WTC11 (cell line): ENCODE data around the gene HLA-G. TPM values are rescaled to one million over a fixed set of nuclear protein-coding genes. Genes with fewer than 3 reads are reported as not detected.

Experiments used
- ATAC-seq: fragments of 200-7000 bp; cut with Tn5 transposase; 2 replicates; pipeline ENCODE4 v1.10.0; 2021; ENCODE audit warnings: mild to moderate bottlenecking, moderate library complexity
- CTCF ChIA-PET: fragments of 300-600 bp; sonication (Branson Sonifier 250); formaldehyde crosslinking; loops from one replicate; lab custom pipeline; 2021; ENCODE audit warnings: antibody characterized with exemption; lab: Charles Lee
- POLR2A ChIA-PET: fragments of 350-600 bp; sonication (Branson Sonifier 250); formaldehyde crosslinking; loops from one replicate; lab custom pipeline; 2021; ENCODE audit warnings: antibody characterized with exemption; lab: Charles Lee
- DNase-seq: peaks from one replicate; pipeline ENCODE4 v3.0.0; 2021; ENCODE audit warnings: low spot score
- H3K27ac Mint-ChIP-seq: 2 replicates; pipeline ENCODE4 v1.8.0; 2021; ENCODE audit warnings: mixed read lengths
- H3K27me3 Mint-ChIP-seq: 2 replicates; pipeline ENCODE4 v1.8.0; 2021; ENCODE audit warnings: low read depth, mild to moderate bottlenecking, moderate library complexity, mixed read lengths
- H3K36me3 Mint-ChIP-seq: 2 replicates; pipeline ENCODE4 v1.8.0; 2021; ENCODE audit warnings: mixed read lengths
- H3K4me1 Mint-ChIP-seq: 2 replicates; pipeline ENCODE4 v1.8.0; 2022; ENCODE audit warnings: mixed read lengths
- H3K4me3 Mint-ChIP-seq: 2 replicates; pipeline ENCODE4 v1.8.0; 2021; ENCODE audit warnings: mild to moderate bottlenecking, moderate library complexity, mixed read lengths
- H3K9me3 Mint-ChIP-seq: 2 replicates; pipeline ENCODE4 v1.8.0; 2021; ENCODE audit warnings: mixed read lengths
- HMGA2 ChIP-seq: fragments of 250-450 bp; sonication (Bioruptor Pico); IDR thresholded peaks from 2 replicates; pipeline ENCODE4 v1.4.0; 2021; ENCODE audit warnings: mild to moderate bottlenecking, moderate library complexity
- JAZF1 ChIP-seq: fragments of 250-450 bp; sonication (Bioruptor Pico); IDR thresholded peaks from 2 replicates; pipeline ENCODE4 v1.9.0; 2021; ENCODE audit warnings: moderate library complexity, mild to moderate bottlenecking, inconsistent platforms
- JUN ChIP-seq: sonication (generic); formaldehyde crosslinking; IDR thresholded peaks from 2 replicates; pipeline ENCODE4 v1.8.0; 2023; ENCODE audit warnings: mild to moderate bottlenecking, missing genetic modification reagents
- NFATC4 ChIP-seq: fragments of 250-450 bp; sonication (Bioruptor Pico); IDR thresholded peaks from 2 replicates; pipeline ENCODE4 v1.9.0; 2021; ENCODE audit warnings: mild to moderate bottlenecking
- NR1H2 ChIP-seq: sonication (generic); formaldehyde crosslinking; IDR thresholded peaks from 2 replicates; pipeline ENCODE4 v1.9.0; 2021; ENCODE audit warnings: mild to moderate bottlenecking, moderate library complexity, missing genetic modification reagents
- PRRX2 ChIP-seq: fragments of 250-450 bp; sonication (Bioruptor Pico); IDR thresholded peaks from 2 replicates; pipeline ENCODE4 v1.8.0; 2021; ENCODE audit warnings: mild to moderate bottlenecking
- ZNF263 ChIP-seq: sonication (generic); formaldehyde crosslinking; IDR thresholded peaks from 2 replicates; pipeline ENCODE4 v1.8.1; 2022; ENCODE audit warnings: low read depth, mild to moderate bottlenecking, moderate library complexity, missing genetic modification reagents
- ZNF671 ChIP-seq: fragments of 250-450 bp; sonication (Bioruptor Pico); IDR thresholded peaks from 2 replicates; pipeline ENCODE4 v1.8.0; 2021; ENCODE audit warnings: mild to moderate bottlenecking
- total RNA-seq: library from RNA; stranded (reverse); gene quantifications from 3 replicates; pipeline ENCODE4 v1.2.3, GENCODE V29; 2021
- TF ChIP-seq, protein P1 (sequence below): fragments of 200-600 bp; IDR thresholded peaks from 2 replicates; pipeline ENCODE4 v1.8.0; 2022; ENCODE audit warnings: antibody characterized with exemption
- TF ChIP-seq, protein P2 (sequence below): sonication (generic); formaldehyde crosslinking; IDR thresholded peaks from 2 replicates; pipeline ENCODE4 v1.8.1; 2022; ENCODE audit warnings: low read depth, mild to moderate bottlenecking, moderate library complexity, missing genetic modification reagents, borderline replicate concordance
- TF ChIP-seq, protein P3 (sequence below): sonication (generic); formaldehyde crosslinking; IDR thresholded peaks from 2 replicates; pipeline ENCODE4 v1.8.1; 2023; ENCODE audit warnings: mild to moderate bottlenecking, missing genetic modification reagents, moderate library complexity
- TF ChIP-seq, protein P4 (sequence below): sonication (generic); formaldehyde crosslinking; IDR thresholded peaks from 2 replicates; pipeline ENCODE4 v1.8.1; 2023; ENCODE audit warnings: mild to moderate bottlenecking, missing genetic modification reagents

The HLA-G gene
- total RNA-seq, 1 experiment from 2014 or later = 1.7 TPM

DNA sequence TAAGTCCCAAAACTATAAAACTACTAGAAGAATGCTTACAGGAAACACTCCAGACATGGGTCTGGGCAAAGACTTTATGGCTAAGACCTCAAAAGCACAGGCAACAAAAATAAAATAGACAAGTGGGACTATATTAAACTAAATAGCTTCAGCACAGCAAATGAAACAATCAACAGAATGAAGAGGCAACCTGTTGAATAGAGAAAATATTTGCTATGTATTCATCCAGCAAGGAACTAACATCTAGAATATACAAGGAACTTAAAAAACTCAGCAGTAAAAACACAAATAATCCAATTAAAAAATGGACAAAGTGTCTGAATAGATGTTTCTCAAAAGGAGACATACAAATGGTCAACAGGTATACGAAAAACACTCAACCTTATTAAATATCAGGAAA is 30.4 kb downstream of the HLA-G start (continued):
- no peak for TF ChIP-seq HMGA2 (CRISPR knock-in tag)
- TF ChIP-seq, protein P1, sequence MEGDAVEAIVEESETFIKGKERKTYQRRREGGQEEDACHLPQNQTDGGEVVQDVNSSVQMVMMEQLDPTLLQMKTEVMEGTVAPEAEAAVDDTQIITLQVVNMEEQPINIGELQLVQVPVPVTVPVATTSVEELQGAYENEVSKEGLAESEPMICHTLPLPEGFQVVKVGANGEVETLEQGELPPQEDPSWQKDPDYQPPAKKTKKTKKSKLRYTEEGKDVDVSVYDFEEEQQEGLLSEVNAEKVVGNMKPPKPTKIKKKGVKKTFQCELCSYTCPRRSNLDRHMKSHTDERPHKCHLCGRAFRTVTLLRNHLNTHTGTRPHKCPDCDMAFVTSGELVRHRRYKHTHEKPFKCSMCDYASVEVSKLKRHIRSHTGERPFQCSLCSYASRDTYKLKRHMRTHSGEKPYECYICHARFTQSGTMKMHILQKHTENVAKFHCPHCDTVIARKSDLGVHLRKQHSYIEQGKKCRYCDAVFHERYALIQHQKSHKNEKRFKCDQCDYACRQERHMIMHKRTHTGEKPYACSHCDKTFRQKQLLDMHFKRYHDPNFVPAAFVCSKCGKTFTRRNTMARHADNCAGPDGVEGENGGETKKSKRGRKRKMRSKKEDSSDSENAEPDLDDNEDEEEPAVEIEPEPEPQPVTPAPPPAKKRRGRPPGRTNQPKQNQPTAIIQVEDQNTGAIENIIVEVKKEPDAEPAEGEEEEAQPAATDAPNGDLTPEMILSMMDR = no peak
- no peak for TF ChIP-seq JUN
- no peak for TF ChIP-seq NR1H2 (CRISPR knock-in tag)
- no peak for TF ChIP-seq NFATC4 (CRISPR knock-in tag)

DNA sequence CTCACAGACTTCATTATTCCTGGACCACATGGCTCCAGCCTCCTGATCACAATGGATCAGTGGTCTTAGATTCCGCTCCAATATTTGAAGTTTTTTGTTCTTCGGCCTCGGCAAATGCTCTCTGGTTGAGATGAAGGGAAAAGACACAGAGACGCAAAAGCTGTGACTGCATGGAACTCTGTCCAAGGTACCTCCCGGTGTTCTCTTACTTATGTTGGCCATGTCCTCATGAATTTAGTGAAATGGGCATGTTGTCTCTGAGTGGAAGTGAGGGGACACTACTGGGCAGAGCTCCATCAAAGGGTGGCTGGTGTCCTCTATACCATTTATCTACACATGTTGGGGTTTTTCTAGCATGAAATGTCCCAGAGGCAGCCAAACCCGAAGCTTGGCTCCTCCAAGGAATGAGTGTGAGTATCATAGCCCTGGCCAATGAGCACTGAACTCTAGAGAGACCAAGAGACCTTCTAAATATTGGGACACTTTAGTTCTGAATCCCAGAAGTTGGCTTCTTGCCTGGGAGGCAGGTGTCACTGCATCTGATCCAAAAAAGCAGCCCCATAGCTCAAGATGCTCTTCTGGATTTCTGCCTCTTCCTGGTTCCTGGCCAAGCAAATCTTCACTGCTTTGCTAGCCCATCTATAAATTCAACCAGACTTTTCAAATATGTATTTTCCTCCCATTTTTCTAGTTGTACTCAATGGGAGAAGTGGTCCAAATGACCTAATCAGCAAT is 34.1 kb downstream of the HLA-G start:
- Mint-ChIP-seq H3K36me3 (no peaks in the 10 kb centered on the region), H3K27ac (no peak overlapping the region), H3K4me1 (no peaks in the 10 kb centered on the region), H3K27me3 (peaks cover 71% of the 10 kb centered on the region), H3K9me3 (no peaks in the 10 kb centered on the region), H3K4me3 (no peak overlapping the region)
- TF ChIP-seq, protein P2, sequence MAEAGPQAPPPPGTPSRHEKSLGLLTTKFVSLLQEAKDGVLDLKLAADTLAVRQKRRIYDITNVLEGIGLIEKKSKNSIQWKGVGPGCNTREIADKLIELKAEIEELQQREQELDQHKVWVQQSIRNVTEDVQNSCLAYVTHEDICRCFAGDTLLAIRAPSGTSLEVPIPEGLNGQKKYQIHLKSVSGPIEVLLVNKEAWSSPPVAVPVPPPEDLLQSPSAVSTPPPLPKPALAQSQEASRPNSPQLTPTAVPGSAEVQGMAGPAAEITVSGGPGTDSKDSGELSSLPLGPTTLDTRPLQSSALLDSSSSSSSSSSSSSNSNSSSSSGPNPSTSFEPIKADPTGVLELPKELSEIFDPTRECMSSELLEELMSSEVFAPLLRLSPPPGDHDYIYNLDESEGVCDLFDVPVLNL (CRISPR knock-in tag) = no peak
- TF ChIP-seq ZNF263 (CRISPR knock-in tag) (no peak), ZNF671 (CRISPR knock-in tag) (no peak), JAZF1 (CRISPR knock-in tag) (no peak)
- TF ChIP-seq, protein P3, sequence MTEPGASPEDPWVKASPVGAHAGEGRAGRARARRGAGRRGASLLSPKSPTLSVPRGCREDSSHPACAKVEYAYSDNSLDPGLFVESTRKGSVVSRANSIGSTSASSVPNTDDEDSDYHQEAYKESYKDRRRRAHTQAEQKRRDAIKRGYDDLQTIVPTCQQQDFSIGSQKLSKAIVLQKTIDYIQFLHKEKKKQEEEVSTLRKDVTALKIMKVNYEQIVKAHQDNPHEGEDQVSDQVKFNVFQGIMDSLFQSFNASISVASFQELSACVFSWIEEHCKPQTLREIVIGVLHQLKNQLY (CRISPR knock-in tag) = no peak
- DNase-seq (no peak), ATAC-seq (no peak)
- POLR2A ChIA-PET = interaction anchor here (0.6 kb wide), 1 partner anchor 68 kb away, joined by 3 read pairs; no protein-coding TSS in a partner anchor
- CTCF ChIA-PET = interaction anchor here (0.7 to 1.0 kb wide), 2 partner anchors 13 to 1505 kb away, joined by 3 read pairs; no protein-coding TSS in a partner anchor

DNA sequence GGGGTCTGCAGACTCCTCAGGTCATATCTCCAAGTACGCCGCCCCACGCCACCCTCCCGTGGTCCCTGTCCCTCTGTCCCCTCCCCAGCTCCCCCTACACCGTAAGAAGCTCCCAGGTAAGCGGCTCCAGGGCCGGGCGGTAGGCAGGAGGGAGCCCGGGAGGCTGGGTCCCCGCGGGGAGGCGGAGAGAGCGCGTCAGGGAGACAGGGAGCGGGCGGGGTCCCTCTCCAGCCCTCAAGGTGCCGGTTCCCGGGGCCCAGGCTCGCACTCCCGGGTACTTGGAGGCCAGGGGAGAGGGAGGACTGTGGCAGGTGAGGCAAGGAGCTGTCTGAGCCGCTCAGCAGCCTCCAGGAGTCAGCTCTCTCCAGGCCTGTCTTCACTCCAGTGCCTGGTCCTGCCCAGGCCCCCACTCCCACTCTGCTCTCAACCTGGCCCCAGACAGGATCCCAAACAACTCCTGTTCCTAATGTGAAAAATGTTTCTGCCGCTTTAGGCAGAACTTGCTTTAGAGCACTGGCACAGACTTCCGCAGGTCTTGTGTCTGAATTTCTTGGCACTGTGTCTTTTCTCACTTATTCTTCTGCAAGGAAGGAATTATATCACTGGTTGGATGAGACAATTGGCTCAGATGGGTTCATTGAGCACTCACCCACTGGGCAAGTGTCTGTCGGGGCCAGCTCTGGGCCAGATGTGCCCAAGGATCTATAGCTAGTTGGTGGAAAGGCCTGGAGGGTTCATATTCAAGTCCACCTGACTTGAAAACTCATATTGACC is 36.6 kb downstream of the HLA-G start:
- Mint-ChIP-seq H3K4me1 (no peaks in the 10 kb centered on the region), H3K4me3 (peak overlapping the region; percentile 37), H3K36me3 (no peaks in the 10 kb centered on the region), H3K27ac (no peak overlapping the region), H3K27me3 (peaks cover 76% of the 10 kb centered on the region), H3K9me3 (no peaks in the 10 kb centered on the region)
- TF ChIP-seq PRRX2 (CRISPR knock-in tag) = no peak
- TF ChIP-seq, protein P1 = no peak
- TF ChIP-seq, protein P4, sequence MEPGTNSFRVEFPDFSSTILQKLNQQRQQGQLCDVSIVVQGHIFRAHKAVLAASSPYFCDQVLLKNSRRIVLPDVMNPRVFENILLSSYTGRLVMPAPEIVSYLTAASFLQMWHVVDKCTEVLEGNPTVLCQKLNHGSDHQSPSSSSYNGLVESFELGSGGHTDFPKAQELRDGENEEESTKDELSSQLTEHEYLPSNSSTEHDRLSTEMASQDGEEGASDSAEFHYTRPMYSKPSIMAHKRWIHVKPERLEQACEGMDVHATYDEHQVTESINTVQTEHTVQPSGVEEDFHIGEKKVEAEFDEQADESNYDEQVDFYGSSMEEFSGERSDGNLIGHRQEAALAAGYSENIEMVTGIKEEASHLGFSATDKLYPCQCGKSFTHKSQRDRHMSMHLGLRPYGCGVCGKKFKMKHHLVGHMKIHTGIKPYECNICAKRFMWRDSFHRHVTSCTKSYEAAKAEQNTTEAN (CRISPR knock-in tag) = no peak
- peak; percentile 38 for DNase-seq
- ChIA-PET CTCF (interaction anchor here (0.6 to 2.1 kb wide), 4 partner anchors 16 to 212 kb away, joined by 3 to 7 read pairs (median 3); no protein-coding TSS in a partner anchor), POLR2A (no interaction called here)
- peak; percentile 67 for ATAC-seq
